Spleen (tissue), 11 donors: ENCODE results near the gene SLC24A3. TPM values are rescaled to one million over a fixed set of nuclear protein-coding genes. Genes with fewer than 3 reads are reported as not detected.

Source experiments
- DNase-seq: peaks from one replicate; pipeline ENCODE4 v3.0.0-alpha.2; 2020
- H3K27ac ChIP-seq, 8 donors: fragments of 200-600 bp; sonication (generic) in 7 of 8; 1 replicate in 4 of 8; 2 replicates in 4 of 8; pipeline versions ENCODE4 v1.5.0 to v1.8.0; 2016 to 2021; ENCODE audit warnings: inconsistent platforms in 4 of 8, mild to moderate bottlenecking in 4 of 8, moderate library complexity in 1 of 8
- H3K27me3 ChIP-seq, 7 donors: fragments of 200-600 bp; sonication (generic) in 6 of 7; replicated peaks in 1 of 7; 1 replicate in 4 of 7; 2 replicates in 3 of 7; pipeline versions ENCODE4 v1.5.0 to v1.8.0; 2016 to 2021; ENCODE audit warnings: inconsistent platforms in 3 of 7, mild to moderate bottlenecking in 1 of 7
- H3K36me3 ChIP-seq, 6 donors: fragments of 200-600 bp; sonication (generic) in 5 of 6; 1 replicate in 4 of 6; 2 replicates in 2 of 6; pipeline versions ENCODE4 v1.5.0 to v1.8.0; 2016 to 2021; ENCODE audit warnings: inconsistent platforms in 2 of 6
- H3K4me1 ChIP-seq, 6 donors: fragments of 200-600 bp; sonication (generic) in 5 of 6; 1 replicate in 3 of 6; 2 replicates in 3 of 6; pipeline versions ENCODE4 v1.5.0 to v1.8.0; 2016 to 2021; ENCODE audit warnings: inconsistent platforms in 3 of 6
- H3K4me3 ChIP-seq, 8 donors: fragments of 200-600 bp; sonication (generic) in 7 of 8; 1 replicate in 4 of 8; 2 replicates in 4 of 8; pipeline versions ENCODE4 v1.5.0 to v1.8.0; 2016 to 2021; ENCODE audit warnings: inconsistent platforms in 4 of 8, mild to moderate bottlenecking in 4 of 8, moderate library complexity in 2 of 8
- H3K9me3 ChIP-seq, 8 donors: fragments of 200-600 bp; sonication (generic) in 7 of 8; 1 replicate in 4 of 8; 2 replicates in 4 of 8; pipeline versions ENCODE4 v1.5.0 to v1.8.0; 2016 to 2021; ENCODE audit warnings: inconsistent platforms in 4 of 8
- CTCF ChIP-seq, 11 experiments: fragments of 200-600 bp in 7 of 11; fragments of 450-650 bp in 4 of 11; sonication (generic) in 4 of 11; IDR thresholded peaks in 8 of 11; conservative IDR thresholded peaks in 3 of 11; 1 replicate in 7 of 11; 2 replicates in 4 of 11; pipeline versions ENCODE4 v1.4.0 to v1.8.0; 2016 to 2021; ENCODE audit warnings: antibody characterized with exemption in 11 of 11, inconsistent platforms in 4 of 11, mild to moderate bottlenecking in 1 of 11
- POLR2A ChIP-seq, 3 donors: fragments of 450-650 bp; IDR thresholded peaks; one replicate each; pipeline ENCODE4 v1.5.1; 2017; ENCODE audit warnings: antibody characterized with exemption in 3 of 3, mild to moderate bottlenecking in 1 of 3
- POLR2AphosphoS5 ChIP-seq, 3 donors: sonication (generic); formaldehyde crosslinking; IDR thresholded peaks; one replicate each; pipeline ENCODE4 v1.5.1; 2017; ENCODE audit warnings: antibody characterized with exemption in 3 of 3
- WGBS, 5 donors: extraction: QIAGEN DNeasy Blood & Tissue Kit in 3 of 5; methylation state at CpG; one replicate each; pipeline versions ENCODE4 v1.1.5 to v1.1.7; 2013 to 2018; 5-methylcytosine and 5-hydroxymethylcytosine counted together
- intact Hi-C: fragments of 100-400 bp; cut with DNase I; formaldehyde crosslinking; loops from one replicate; pipeline ENCODE4 v1.15.0; 2023; ENCODE audit warnings: low total_unique reads
- polyA plus RNA-seq, 3 donors: library from polyadenylated mRNA; stranded (reverse); fragments of 200-250 nt; gene quantifications; one replicate each; pipeline ENCODE4 v1.2.1, GENCODE V29; 2013
- total RNA-seq, 7 donors: library from RNA; depleted of rRNA in 3 of 7; stranded (reverse); fragments of >200 nt in 3 of 7; fragmentation: NEBNext Ultra II Directional in 4 of 7; extraction: Animal tissue kit (Norgen Biotek cat#: 25700) in 4 of 7; gene quantifications; one replicate each; pipeline versions ENCODE4 v1.1.0 to v1.2.1, GENCODE V29; 2016 to 2021
- donor health status: healthy with polysubstance abuse.
- donor health status: DM: no; HTN: no; CAD: no; lungs with moderate emphysema.
- donor health status: DM: no; HTN: no; CAD: no.
- donor health status: Bipolar disorder and iron deficiency.
- donor health status: healthy.
- donor health status: DM: no; HTN: no; CAD: no.
- donor health status: DM: yes; HTN: yes; CAD: no.

The SLC24A3 gene
- total and polyA plus RNA-seq, 10 donors = 0.37 to 3.9 (median 2.6) TPM

DNA sequence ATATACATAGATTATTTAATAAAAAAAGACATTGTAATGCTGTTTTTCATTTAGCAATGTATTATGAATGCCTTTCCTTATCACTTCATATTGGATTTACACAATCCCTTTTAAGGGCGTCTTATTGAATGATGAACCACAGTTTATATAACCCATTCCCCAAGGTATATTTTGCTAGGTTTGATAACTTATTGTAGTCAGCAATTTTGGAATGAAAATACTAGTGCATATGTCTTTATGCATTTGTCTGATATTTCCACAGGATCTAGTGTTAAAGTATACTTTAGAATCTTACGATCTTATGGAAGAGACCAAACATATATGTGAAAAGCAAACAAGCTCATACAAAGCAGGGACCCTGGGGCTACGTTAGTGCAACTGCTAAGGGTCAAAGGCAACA lies 365.2 kb downstream of the SLC24A3 start:
- TF ChIP-seq POLR2A (IDR thresholded peaks at IDR 0.05) = no peak
- TF ChIP-seq POLR2AphosphoS5 (IDR thresholded peaks at IDR 0.05) = no peak
- no peak for TF ChIP-seq CTCF (IDR thresholded peaks at IDR 0.05 in 8 of 11, conservative IDR thresholded peaks at IDR 0.05 in 3 of 11)
- Histone ChIP-seq H3K27ac (no peak overlapping the region), H3K9me3 (no peaks in the 10 kb centered on the region), H3K4me1 (no peaks in the 10 kb centered on the region), H3K27me3 (no peaks in the 10 kb centered on the region), H3K36me3 (no peaks in the 10 kb centered on the region), H3K4me3 (no peak overlapping the region)
- WGBS, 5 donors = 84 to 92% (median 88%) methylated on average over 3 of the region's 3 CpGs
- no peak for DNase-seq
- intact Hi-C loops = no loop called here

GRCh38 chr20:19582782-19583181 lies 370.3 kb downstream of the SLC24A3 start:
- no peak for TF ChIP-seq POLR2AphosphoS5 (IDR thresholded peaks at IDR 0.05)
- no peak for TF ChIP-seq CTCF (IDR thresholded peaks at IDR 0.05 in 8 of 11, conservative IDR thresholded peaks at IDR 0.05 in 3 of 11)
- no peak for TF ChIP-seq POLR2A (IDR thresholded peaks at IDR 0.05)
- intact Hi-C loops = no loop called here
- DNase-seq = no peak
- Histone ChIP-seq H3K4me1 (no peaks in the 10 kb centered on the region), H3K27me3 (no peaks in the 10 kb centered on the region), H3K9me3 (no peaks in the 10 kb centered on the region), H3K27ac (no peak overlapping the region), H3K36me3 (no peaks in the 10 kb centered on the region), H3K4me3 (no peak overlapping the region)
- 72 to 87% (median 82%) methylated on average over 7 of the region's 7 CpGs for WGBS, 5 donors

DNA sequence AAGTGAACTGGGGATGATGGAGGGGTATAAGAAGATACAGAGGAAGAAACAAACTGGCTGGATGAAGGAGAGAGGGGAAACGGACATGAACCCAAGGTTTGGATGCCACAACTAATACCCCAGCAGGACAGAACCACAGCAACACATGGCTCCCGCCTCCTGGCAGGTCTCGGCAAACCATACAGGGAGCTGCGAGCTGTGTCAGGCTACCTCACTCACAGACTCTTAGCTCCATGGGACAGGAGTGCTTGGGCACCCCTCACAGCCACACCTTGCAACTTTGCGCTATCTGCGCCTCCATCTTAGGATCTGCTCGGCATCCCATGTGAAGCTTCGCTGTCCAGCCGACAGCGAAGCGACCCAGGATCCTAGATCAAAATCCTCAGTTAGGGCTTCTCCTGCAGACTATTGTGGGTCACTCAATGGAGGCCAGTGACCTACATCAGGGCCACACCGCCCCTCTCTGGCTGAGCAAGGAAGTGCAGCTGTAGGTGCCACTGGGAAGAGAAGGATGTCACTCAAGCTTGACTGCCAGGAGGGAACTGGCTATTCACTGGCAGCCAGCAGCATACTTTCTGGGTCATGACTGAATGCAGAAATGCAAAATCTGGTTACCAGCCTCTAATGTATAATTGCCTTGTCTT lies 371.2 kb downstream of the SLC24A3 start:
- TF ChIP-seq CTCF (IDR thresholded peaks at IDR 0.05 in 8 of 11, conservative IDR thresholded peaks at IDR 0.05 in 3 of 11) (peak; percentile 38 to 79 (median 64)), POLR2AphosphoS5 (IDR thresholded peaks at IDR 0.05) (no peak), POLR2A (IDR thresholded peaks at IDR 0.05) (no peak)
- Histone ChIP-seq H3K4me1 (no peaks in the 10 kb centered on the region), H3K36me3 (no peaks in the 10 kb centered on the region), H3K27me3 (no peaks in the 10 kb centered on the region), H3K4me3 (no peak overlapping the region), H3K27ac (no peak overlapping the region), H3K9me3 (no peaks in the 10 kb centered on the region)
- DNase-seq = peak; percentile 84
- 60 to 68% (median 61%) methylated on average over 12 of the region's 12 CpGs for WGBS, 5 donors
- intact Hi-C loops = no loop called here

DNA sequence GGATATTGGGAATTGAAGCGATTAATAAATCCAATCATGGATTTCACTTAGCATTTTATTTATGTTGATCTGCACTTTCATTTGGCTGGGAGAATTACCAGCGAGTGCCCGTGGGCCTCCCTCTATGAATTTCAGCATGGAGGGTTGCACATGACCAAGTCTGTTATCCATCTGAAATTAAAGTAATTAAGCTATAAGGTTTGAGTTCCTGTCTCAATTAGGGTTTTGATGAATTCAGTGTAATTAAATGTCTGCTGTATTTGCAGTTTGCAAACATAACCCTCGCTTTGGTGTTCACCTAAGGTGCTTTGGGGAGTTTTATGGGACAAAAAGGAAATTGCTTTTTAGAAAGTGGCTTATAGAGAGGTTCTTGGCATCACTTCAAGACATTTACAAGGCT lies 375.8 kb downstream of the SLC24A3 start:
- 77 to 92% (median 90%) methylated on average over 4 of the region's 4 CpGs for WGBS, 5 donors
- Histone ChIP-seq H3K36me3 (no peaks in the 10 kb centered on the region), H3K9me3 (no peaks in the 10 kb centered on the region), H3K4me3 (no peak overlapping the region), H3K4me1 (no peaks in the 10 kb centered on the region), H3K27me3 (no peaks in the 10 kb centered on the region), H3K27ac (no peak overlapping the region)
- no peak for TF ChIP-seq POLR2A (IDR thresholded peaks at IDR 0.05)
- TF ChIP-seq POLR2AphosphoS5 (IDR thresholded peaks at IDR 0.05) = no peak
- TF ChIP-seq CTCF (IDR thresholded peaks at IDR 0.05 in 8 of 11, conservative IDR thresholded peaks at IDR 0.05 in 3 of 11) = no peak
- intact Hi-C loops = no loop called here
- no peak for DNase-seq
